CD4-positive, alpha-beta T cell (primary cell): ENCODE results near the gene RBM34. TPM values are rescaled to one million over a fixed set of nuclear protein-coding genes. Genes with fewer than 3 reads are reported as not detected.

Source experiments
- ATAC-seq: fragments of 200-7000 bp; cut with Tn5 transposase; one replicate; pipeline ENCODE4 v1.10.0; 2022; ENCODE audit warnings: mild to moderate bottlenecking; ENCODE audit not compliant: poor library complexity
- CTCF ChIA-PET: fragments of 350-600 bp; sonication (Branson Sonifier 250); formaldehyde crosslinking; loops from one replicate; lab custom pipeline; 2021; ENCODE audit warnings: antibody characterized with exemption, inconsistent platforms; lab: Charles Lee
- POLR2A ChIA-PET: fragments of 350-600 bp; sonication (Branson Sonifier 250); formaldehyde crosslinking; loops from one replicate; lab custom pipeline; 2021; ENCODE audit warnings: antibody characterized with exemption, inconsistent platforms; lab: Charles Lee
- DNase-seq, 14 experiments: peaks; one replicate each; pipeline ENCODE4 v3.0.0-alpha.2; 2013 to 2020; ENCODE audit warnings: mixed read lengths in 2 of 14
- H3K27ac ChIP-seq, 2 donors: one replicate each; pipeline versions ENCODE4 v1.5.1 to v1.7.0; 2013; ENCODE audit warnings: low read length in 2 of 2, low read depth in 1 of 2, mild to moderate bottlenecking in 1 of 2
- H3K27me3 ChIP-seq, 2 experiments: 1 replicate in 1 of 2; 2 replicates in 1 of 2; pipeline versions ENCODE4 v1.6.1 to v1.7.0; 2013; ENCODE audit warnings: low read length in 2 of 2, control low read depth in 1 of 2, mild to moderate bottlenecking in 1 of 2, moderate library complexity in 1 of 2; ENCODE audit not compliant: insufficient read depth in 2 of 2, control insufficient read depth in 1 of 2
- H3K36me3 ChIP-seq: one replicate; pipeline ENCODE4 v1.6.1; 2013; ENCODE audit warnings: low read length, control low read depth; ENCODE audit not compliant: insufficient read depth
- H3K4me1 ChIP-seq: one replicate; pipeline ENCODE4 v1.6.1; 2013; ENCODE audit warnings: low read length, control low read depth; ENCODE audit not compliant: insufficient read depth
- H3K4me3 ChIP-seq: one replicate; pipeline ENCODE4 v1.5.1; 2013; ENCODE audit warnings: mild to moderate bottlenecking, low read length, moderate library complexity
- H3K9me3 ChIP-seq, 2 experiments: 1 replicate in 1 of 2; 2 replicates in 1 of 2; pipeline versions ENCODE4 v1.6.1 to v1.7.0; 2013; ENCODE audit warnings: low read length in 2 of 2, mild to moderate bottlenecking in 2 of 2, control low read depth in 1 of 2, moderate library complexity in 1 of 2; ENCODE audit not compliant: control insufficient read depth in 1 of 2, insufficient read depth in 1 of 2
- H3K27ac Mint-ChIP-seq: one replicate; pipeline ENCODE4 v1.8.0; 2020; ENCODE audit warnings: mixed read lengths
- H3K27me3 Mint-ChIP-seq: one replicate; pipeline ENCODE4 v1.8.0; 2021; ENCODE audit warnings: mixed read lengths
- H3K36me3 Mint-ChIP-seq: one replicate; pipeline ENCODE4 v1.8.0; 2021; ENCODE audit warnings: low read depth, mixed read lengths
- H3K4me1 Mint-ChIP-seq: one replicate; pipeline ENCODE4 v1.8.0; 2021; ENCODE audit warnings: low read depth, mixed read lengths
- H3K4me3 Mint-ChIP-seq: one replicate; pipeline ENCODE4 v1.8.0; 2020; ENCODE audit warnings: mild to moderate bottlenecking, mixed read lengths
- H3K9me3 Mint-ChIP-seq: one replicate; pipeline ENCODE4 v1.8.0; 2020; ENCODE audit warnings: mixed read lengths
- CTCF ChIP-seq: fragments of 200-600 bp; IDR thresholded peaks from one replicate; pipeline ENCODE4 v1.8.0; 2022; ENCODE audit warnings: antibody characterized with exemption, mild to moderate bottlenecking
- intact Hi-C, 2 experiments: fragments of 100-400 bp; cut with DNase I in 1 of 2; cut with micrococcal nuclease in 1 of 2; formaldehyde crosslinking; loops; one replicate each; pipeline versions ENCODE4 v1.15.1 to v1.9.0; 2023 to 2025; cut with DNase I, micrococcal nuclease
- total RNA-seq, 174 experiments: library from RNA in 2 of 174; stranded (reverse) in 2 of 174; gene quantifications; one replicate each; pipeline ENCODE4 v1.2.3 and lab custom pipeline; 2021 to 2026

Gene RBM34
- total RNA-seq, 2 experiments from 2014 or later: 195 to 218 TPM

DNA sequence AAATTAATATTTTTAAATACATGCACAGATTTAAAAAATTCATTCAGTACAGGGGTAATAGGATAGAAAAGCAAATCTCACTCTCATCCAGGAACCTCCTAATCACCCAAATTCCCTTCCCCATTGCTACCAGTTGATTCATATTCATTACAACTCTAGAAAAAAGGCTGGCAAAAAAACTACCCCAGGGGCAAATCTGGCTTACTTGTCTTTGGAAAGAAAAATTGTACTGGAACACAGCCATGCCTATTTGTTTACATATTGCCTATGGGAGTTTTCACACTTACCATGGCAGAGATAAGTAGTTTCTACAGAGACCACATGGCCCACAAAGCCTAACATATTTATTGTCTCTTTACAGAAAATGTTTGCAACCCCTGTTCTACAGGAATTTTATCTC lies 8.9 kb upstream of the RBM34 start:
- Mint-ChIP-seq H3K27me3 (no peaks in the 10 kb centered on the region), H3K9me3 (no peaks in the 10 kb centered on the region), H3K36me3 (peaks cover 73% of the 10 kb centered on the region), H3K4me1 (no peaks in the 10 kb centered on the region), H3K27ac (no peak overlapping the region), H3K4me3 (no peak overlapping the region)
- Histone ChIP-seq H3K9me3 (no peaks in the 10 kb centered on the region), H3K27me3 (no peaks in the 10 kb centered on the region), H3K4me3 (no peak overlapping the region), H3K4me1 (no peaks in the 10 kb centered on the region), H3K36me3 (peaks cover 71% of the 10 kb centered on the region), H3K27ac (no peak overlapping the region)
- TF ChIP-seq CTCF: no peak
- no peak for DNase-seq
- CTCF ChIA-PET: interaction anchor here (0.7 kb wide), 1 partner anchor 645 kb away, joined by 9 read pairs; no protein-coding TSS in a partner anchor
- ATAC-seq: no peak
- POLR2A ChIA-PET: no interaction called here
- intact Hi-C loops: loop anchor here in 1 of 2 experiments (10.0 kb wide), 1 partner anchor 65 kb away; no protein-coding TSS in a partner anchor

- ChIA-PET CTCF (no interaction called here), POLR2A (interaction anchor here (0.8 to 1.1 kb wide), 2 partner anchors 12 to 65 kb away, joined by 3 to 4 read pairs; no protein-coding TSS in a partner anchor)
- Histone ChIP-seq H3K27ac (no peak overlapping the region), H3K9me3 (no peaks in the 10 kb centered on the region), H3K4me1 (no peaks in the 10 kb centered on the region), H3K4me3 (no peak overlapping the region), H3K27me3 (no peaks in the 10 kb centered on the region), H3K36me3 (peaks cover 58% of the 10 kb centered on the region)
- H3K27ac Mint-ChIP-seq: no peak overlapping the region
- no peaks in the 10 kb centered on the region for H3K27me3 Mint-ChIP-seq
- intact Hi-C loops: loop anchor here in 1 of 2 experiments (10.0 kb wide), 1 partner anchor 64 kb away; no protein-coding TSS in a partner anchor
- no peaks in the 10 kb centered on the region for H3K4me1 Mint-ChIP-seq
- H3K36me3 Mint-ChIP-seq: peaks cover 61% of the 10 kb centered on the region
- H3K4me3 Mint-ChIP-seq: no peak overlapping the region
- TF ChIP-seq CTCF: no peak
- no peak for ATAC-seq
- DNase-seq: no peak
- no peaks in the 10 kb centered on the region for H3K9me3 Mint-ChIP-seq
These were observed 7.3 kb upstream of the RBM34 start for GRCh38 chr1:235168375-235168774.

DNA sequence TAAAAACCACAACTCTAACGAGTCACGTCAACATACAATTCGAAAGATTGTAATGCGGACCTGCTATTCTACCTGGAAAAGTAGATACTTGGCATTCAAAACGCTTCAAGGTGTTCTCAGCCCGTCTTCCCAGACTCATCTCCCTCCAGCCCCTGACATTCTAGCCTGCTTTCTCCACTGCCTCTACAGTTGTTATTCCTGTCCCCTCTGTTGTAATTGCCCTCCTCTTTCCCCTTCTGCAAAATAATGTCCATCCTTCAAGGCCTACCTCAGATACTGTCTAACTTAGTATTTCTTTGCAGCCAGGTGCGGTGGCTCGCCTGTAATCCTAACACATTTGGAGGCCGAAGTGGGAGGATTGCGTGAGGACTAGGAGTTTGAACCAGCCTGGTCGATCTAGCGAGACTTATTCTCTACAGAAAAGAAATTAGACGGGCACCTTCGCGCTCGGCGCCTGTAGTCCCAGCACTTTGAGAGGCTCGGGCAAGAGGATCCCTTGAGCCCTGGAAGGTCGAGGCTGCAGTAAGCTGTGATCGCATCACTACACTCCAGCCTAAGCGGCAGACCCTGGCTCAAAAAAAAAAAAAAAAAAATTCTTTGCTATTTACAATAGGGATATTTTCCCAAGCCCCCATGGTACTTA lies 756 bp upstream of the RBM34 start:
- TF ChIP-seq CTCF: no peak
- Histone ChIP-seq H3K9me3 (no peaks in the 10 kb centered on the region), H3K27ac (peak overlapping the region; percentile 82 to 88), H3K36me3 (peaks cover 31% of the 10 kb centered on the region), H3K4me1 (peaks cover 43% of the 10 kb centered on the region), H3K27me3 (no peaks in the 10 kb centered on the region), H3K4me3 (peak overlapping the region; percentile 75)
- ATAC-seq (no peak), DNase-seq (peak in 1 of 14 experiments; percentile 26)
- intact Hi-C loops: loop anchor here (1.0 to 10.0 kb wide), 6 partner anchors 33 to 167 kb away; partner anchors contain the start of genes TOMM20 (in 2 of the 2), ARID4B (in 1 of the 2) and GGPS1 (in 1 of the 2)
- Mint-ChIP-seq H3K36me3 (peaks cover 27% of the 10 kb centered on the region), H3K4me1 (peaks cover 26% of the 10 kb centered on the region), H3K27me3 (no peaks in the 10 kb centered on the region), H3K27ac (peak overlapping the region; percentile 97), H3K4me3 (peak overlapping the region; percentile 95), H3K9me3 (no peaks in the 10 kb centered on the region)
- CTCF ChIA-PET: interaction anchor here (0.7 to 1.3 kb wide), 7 partner anchors 11 to 255 kb away, joined by 3 to 4 read pairs (median 3); no protein-coding TSS in a partner anchor
- POLR2A ChIA-PET: interaction anchor here (0.6 to 2.1 kb wide), 29 partner anchors 10 to 1633 kb away, joined by 3 to 67 read pairs (median 6); partner anchors contain the start of genes ARID4B, B3GALNT2, GGPS1 and IRF2BP2
